HG03354 (cell line): ENCODE data around the gene PNMA5.

Experiments
- ATAC-seq: cut with Tn5 transposase; IDR thresholded peaks from one replicate; pipeline ENCODE4 v1.9.1; 2021; ENCODE audit warnings: mild to moderate bottlenecking; ENCODE audit not compliant: unreplicated experiment, poor library complexity, severe bottlenecking

The PNMA5 gene

DNA sequence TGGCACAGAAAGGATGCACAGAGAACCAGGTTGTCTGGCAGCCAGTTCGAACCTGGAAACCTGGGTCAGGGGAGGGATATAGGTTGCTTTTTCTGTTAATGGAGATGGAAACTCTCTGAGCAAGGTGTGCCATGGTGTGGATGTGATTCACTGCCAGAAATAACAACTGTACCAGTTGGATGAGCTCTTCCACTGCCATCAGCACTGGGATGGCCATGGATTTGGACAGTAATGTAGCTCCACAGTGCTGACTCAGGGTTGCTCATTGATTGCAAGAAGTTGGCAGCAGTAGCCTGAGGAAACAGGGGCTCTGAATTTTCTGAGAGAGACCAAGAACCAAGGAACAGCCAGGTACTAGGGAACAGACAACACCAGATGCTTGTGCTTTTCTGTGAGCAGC is 33.8 kb downstream of the PNMA5 start:
- ATAC-seq = no peak

- ATAC-seq = no peak
These were observed 34.3 kb downstream of the PNMA5 start for GRCh38 chrX:152959626-152960025.

- ATAC-seq = peak; percentile 93
These were observed 35.1 kb downstream of the PNMA5 start for GRCh38 chrX:152958524-152959465.

DNA sequence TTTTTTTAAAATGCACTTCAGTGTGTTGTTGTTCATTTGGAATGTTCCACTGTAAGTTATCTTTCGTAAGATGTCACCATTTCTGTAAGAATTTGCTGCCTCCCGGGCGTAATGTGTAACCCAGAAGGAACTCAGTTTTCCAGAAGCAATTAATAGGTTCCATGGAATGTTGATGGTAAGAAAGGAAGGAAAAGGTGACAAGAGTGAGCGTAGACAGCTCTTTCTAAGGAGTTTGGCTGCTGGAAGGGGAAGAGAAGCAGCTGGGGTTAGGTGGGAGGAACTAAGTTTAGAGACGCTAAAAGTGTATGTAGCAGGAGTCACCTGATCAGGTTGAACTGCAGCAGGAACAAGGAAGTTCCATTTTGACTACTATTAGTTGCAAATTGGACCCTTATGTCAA is 35.9 kb downstream of the PNMA5 start:
- no peak for ATAC-seq

DNA sequence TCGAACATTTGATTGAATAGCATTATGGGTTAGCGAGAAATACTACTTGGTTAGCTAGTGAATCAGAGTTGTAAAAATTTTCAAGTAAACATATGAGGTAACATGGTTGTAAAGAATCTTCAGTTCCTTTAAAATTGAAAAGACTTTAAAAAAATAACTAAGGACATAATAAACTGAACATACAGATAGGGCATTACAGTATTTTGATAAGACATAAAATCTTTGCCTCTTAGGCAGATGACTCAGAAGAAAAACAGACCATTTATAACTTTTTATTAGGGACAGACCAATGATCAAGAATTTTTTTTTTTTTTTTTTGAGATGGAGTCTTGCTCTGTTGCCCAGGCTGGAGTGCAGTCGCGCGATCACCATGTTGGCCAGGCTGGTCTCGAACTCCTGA is 43.1 kb downstream of the PNMA5 start:
- ATAC-seq = no peak

GRCh38 chrX:152949114-152949513 is 44.8 kb downstream of the PNMA5 start:
- no peak for ATAC-seq

DNA sequence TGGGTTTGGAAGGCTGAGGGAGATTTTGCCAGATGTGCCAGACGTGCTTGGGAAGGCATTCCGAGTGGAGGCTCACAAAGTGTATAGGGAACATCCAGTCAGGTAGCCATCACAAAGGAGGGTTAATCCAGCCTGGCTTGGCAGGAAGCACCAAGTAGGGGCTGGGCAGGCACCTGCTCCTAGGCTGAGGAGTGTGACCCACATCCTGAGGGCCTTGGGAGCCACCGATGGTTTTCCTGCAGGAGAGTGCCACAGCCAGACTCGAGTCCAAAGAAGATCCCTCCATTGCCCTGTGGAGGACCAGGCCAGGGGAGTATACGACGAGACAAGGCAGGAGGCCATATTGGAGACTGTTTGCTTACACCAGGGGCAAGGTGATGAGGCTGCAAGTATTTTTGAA is 47.2 kb downstream of the PNMA5 start:
- ATAC-seq = no peak

DNA sequence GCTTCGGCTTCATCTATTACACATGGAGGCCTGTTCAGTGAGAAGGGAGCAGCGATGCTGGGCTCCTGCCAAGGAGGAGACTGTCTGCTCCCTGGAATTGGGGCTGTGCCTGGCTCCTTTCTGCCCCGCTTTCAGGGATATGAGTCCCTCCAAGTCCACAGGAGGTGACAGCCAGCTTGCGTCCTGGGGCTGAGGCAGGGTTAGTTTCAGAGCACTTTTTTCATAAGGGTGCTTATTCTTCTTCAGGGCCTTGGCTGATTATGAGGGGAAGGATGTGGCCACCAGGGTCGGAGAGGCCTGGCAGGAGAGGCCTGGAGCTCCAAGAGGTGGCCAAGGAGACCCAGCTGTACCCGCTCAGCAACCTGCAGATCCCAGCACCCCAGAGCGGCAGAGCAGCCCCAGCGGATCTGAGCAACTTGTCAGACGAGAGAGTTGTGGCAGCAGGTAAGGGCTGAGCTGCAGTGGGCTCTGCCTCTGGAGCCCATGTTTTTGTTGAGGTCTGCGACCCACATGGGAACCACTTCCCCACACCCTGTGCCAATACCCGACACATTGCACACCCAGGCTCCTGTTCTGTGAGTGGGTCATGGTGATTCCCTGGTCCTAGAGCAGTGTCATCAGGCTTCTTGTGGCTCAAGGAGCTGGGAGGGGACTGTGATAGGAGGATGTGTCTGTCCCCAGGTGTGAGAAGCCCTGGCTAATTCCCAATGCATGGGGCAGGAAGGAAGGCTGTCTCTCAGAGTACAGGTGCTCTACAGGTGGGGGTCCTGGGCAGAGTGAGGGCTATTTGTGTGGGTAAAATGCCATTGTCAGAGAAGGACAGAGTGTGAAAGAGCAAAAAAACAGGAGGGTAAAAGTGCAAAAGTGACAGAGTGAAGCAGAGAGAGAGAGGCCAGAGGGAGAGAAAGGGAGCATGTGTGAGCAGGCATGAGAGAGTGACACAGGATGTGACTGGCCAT is 48.6 kb downstream of the PNMA5 start:
- no peak for ATAC-seq

- ATAC-seq = no peak
These were observed 50.1 kb downstream of the PNMA5 start for GRCh38 chrX:152943826-152944225.

DNA sequence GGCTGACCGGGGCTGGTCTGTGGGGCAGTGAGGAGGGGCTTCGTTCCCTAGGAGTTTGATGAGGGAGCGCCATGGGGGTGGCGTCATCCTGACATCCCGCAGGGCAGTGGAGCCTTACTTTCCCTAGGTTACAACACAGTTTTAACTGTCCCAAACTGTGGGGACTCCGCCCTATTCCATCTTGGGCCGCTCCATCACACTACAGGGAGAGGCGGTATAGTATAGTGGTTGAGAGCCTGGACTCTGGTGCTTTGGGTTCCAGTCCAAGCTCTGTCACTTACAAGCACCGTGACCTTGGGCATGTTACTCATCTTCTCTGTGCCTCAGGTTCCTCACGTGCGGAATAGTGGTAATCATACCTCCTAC is 51.9 kb downstream of the PNMA5 start:
- no peak for ATAC-seq

DNA sequence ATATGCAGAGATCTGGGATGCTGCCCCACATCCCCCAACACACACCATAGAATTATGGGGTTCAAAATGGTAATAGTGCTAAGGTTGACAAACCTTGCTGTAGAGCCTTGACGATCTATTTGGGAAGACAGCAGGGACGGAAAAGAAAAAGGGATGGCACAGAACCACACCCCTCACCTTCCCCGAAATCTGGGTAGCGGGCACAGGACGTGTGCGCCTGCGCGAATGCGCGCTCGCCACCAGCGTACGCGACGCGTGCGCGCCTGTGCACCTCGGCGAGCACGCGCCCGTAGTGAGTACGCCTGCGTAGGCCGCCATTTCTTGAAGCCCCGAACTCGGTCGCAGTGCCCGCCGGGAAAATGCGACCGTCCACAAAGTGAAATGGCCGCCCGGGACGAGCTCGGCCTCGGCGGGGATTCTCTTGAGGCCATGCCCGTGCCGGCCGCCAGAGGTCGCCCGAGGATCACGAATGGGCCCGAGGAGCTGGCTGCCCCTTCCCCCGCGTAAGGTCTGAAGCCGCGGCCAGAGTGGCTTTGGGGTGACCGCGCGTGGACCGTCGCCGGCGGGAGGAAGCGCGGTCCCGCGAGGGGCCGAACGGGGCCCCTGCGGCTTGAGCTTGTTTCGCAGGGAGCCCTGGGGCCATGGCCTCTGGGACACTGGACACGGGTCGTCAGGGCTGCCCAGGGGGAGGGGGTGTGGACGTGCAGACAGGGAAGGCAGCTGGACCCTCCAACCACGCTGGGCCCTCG is 52.4 kb downstream of the PNMA5 start:
- peak; percentile 96 for ATAC-seq
